Right ventricle myocardium inferior (tissue), 1 donor: ENCODE data around the gene GLRA3. TPM values are rescaled to one million over a fixed set of nuclear protein-coding genes. Genes with fewer than 3 reads are reported as not detected.

Source experiments
- ATAC-seq: fragments of 200-7000 bp; cut with Tn5 transposase; one replicate; pipeline ENCODE4 v1.9.1; 2020; ENCODE audit warnings: mild to moderate bottlenecking, moderate library complexity
- DNase-seq: peaks from one replicate; pipeline ENCODE4 v3.0.0; 2021; ENCODE audit errors: missing footprints
- intact Hi-C: fragments of 100-400 bp; cut with DNase I; formaldehyde crosslinking; loops from one replicate; pipeline ENCODE4 v1.11.0; 2022
- total RNA-seq: library from RNA; stranded (reverse); fragmentation: NEBNext Ultra II Directional; extraction: Animal tissue kit (Norgen Biotek cat#: 25700); gene quantifications from one replicate; pipeline ENCODE4 v1.2.1, GENCODE V29; 2021
- donor health status: DM: no; HTN: yes; CAD: no; lungs with severe emphysema.

The GLRA3 gene
- total RNA-seq, 1 donor from 2014 or later, result not detected

- DNase-seq (no peak), ATAC-seq (no peak)
- intact Hi-C loops, result no loop called here
These were observed 200.9 kb downstream of the GLRA3 start for GRCh38 chr4:174628191-174628590.

- ATAC-seq (no peak), DNase-seq (no peak)
- intact Hi-C loops, result no loop called here
These were observed 201.6 kb downstream of the GLRA3 start for GRCh38 chr4:174627473-174627872.

GRCh38 chr4:174626342-174627008, 202.6 kb downstream of the GLRA3 start:
- ATAC-seq, result no peak
- no peak for DNase-seq
- intact Hi-C loops, result no loop called here

- ATAC-seq (no peak), DNase-seq (no peak)
- intact Hi-C loops, result no loop called here
These were observed 212.4 kb downstream of the GLRA3 start for GRCh38 chr4:174616661-174617060.

GRCh38 chr4:174613979-174614378, 215.1 kb downstream of the GLRA3 start:
- ATAC-seq, result no peak
- intact Hi-C loops, result no loop called here

GRCh38 chr4:174611792-174612191, 217.3 kb downstream of the GLRA3 start:
- no peak for ATAC-seq
- no peak for DNase-seq

More at GRCh38 chr4:174613979-174614378, 215.1 kb downstream of the GLRA3 start:
- no peak for DNase-seq

GRCh38 chr4:174607792-174608191, 221.3 kb downstream of the GLRA3 start:
- intact Hi-C loops, result no loop called here
- ATAC-seq (no peak), DNase-seq (no peak)

More at GRCh38 chr4:174611792-174612191, 217.3 kb downstream of the GLRA3 start:
- intact Hi-C loops, result no loop called here

GRCh38 chr4:174604198-174604597, 224.8 kb downstream of the GLRA3 start:
- intact Hi-C loops, result no loop called here
- DNase-seq (no peak), ATAC-seq (no peak)

- intact Hi-C loops, result no loop called here
- ATAC-seq, result no peak
These were observed 228.7 kb downstream of the GLRA3 start for GRCh38 chr4:174600391-174600790.

GRCh38 chr4:174598800-174599199, 230.2 kb downstream of the GLRA3 start:
- DNase-seq, result no peak

More at GRCh38 chr4:174600391-174600790, 228.7 kb downstream of the GLRA3 start:
- DNase-seq, result no peak

GRCh38 chr4:174596513-174596912, 232.5 kb downstream of the GLRA3 start:
- ATAC-seq (no peak), DNase-seq (no peak)
- intact Hi-C loops, result no loop called here

More at GRCh38 chr4:174598800-174599199, 230.2 kb downstream of the GLRA3 start:
- intact Hi-C loops, result no loop called here
- ATAC-seq, result no peak

GRCh38 chr4:174595141-174595929, 233.7 kb downstream of the GLRA3 start:
- DNase-seq, result no peak
- intact Hi-C loops, result no loop called here
- ATAC-seq, result no peak

GRCh38 chr4:174593701-174594100, 235.3 kb downstream of the GLRA3 start:
- ATAC-seq, result no peak
- intact Hi-C loops, result no loop called here
- DNase-seq, result no peak

- ATAC-seq, result no peak
These were observed 236.1 kb downstream of the GLRA3 start for GRCh38 chr4:174592985-174593335.

GRCh38 chr4:174592256-174592984, 236.6 kb downstream of the GLRA3 start:
- ATAC-seq (no peak), DNase-seq (no peak)
- intact Hi-C loops, result no loop called here

More at GRCh38 chr4:174592985-174593335, 236.1 kb downstream of the GLRA3 start:
- DNase-seq, result no peak
- intact Hi-C loops, result no loop called here

- ATAC-seq, result no peak
- DNase-seq, result no peak
- intact Hi-C loops, result no loop called here
These were observed 237.6 kb downstream of the GLRA3 start for GRCh38 chr4:174591243-174592021.

GRCh38 chr4:174590336-174590735, 238.7 kb downstream of the GLRA3 start:
- no peak for DNase-seq
- no peak for ATAC-seq
- intact Hi-C loops, result no loop called here
